Measurements from ENCODE around the gene QARS1. TPM values are rescaled to one million over a fixed set of nuclear protein-coding genes. Genes with fewer than 3 reads are reported as not detected.

The QARS1 gene
- total RNA-seq, 1 experiment from 2014 or later, result 312 TPM

GRCh38 chr3:49100046-49100615 is 4.4 kb downstream of the QARS1 start:
- no peak overlapping the region for H3K4me3 ChIP-seq (ENCODE audit: insufficient read depth, low read depth, low read length)
- DNase-seq, result no peak
- H3K36me3 ChIP-seq (replicated peaks; ENCODE audit: control insufficient read depth, insufficient read depth, low read length), result peaks cover 51% of the 10 kb centered on the region
- no peaks in the 10 kb centered on the region for H3K27me3 ChIP-seq (ENCODE audit: control insufficient read depth, insufficient read depth, low read length)

DNA sequence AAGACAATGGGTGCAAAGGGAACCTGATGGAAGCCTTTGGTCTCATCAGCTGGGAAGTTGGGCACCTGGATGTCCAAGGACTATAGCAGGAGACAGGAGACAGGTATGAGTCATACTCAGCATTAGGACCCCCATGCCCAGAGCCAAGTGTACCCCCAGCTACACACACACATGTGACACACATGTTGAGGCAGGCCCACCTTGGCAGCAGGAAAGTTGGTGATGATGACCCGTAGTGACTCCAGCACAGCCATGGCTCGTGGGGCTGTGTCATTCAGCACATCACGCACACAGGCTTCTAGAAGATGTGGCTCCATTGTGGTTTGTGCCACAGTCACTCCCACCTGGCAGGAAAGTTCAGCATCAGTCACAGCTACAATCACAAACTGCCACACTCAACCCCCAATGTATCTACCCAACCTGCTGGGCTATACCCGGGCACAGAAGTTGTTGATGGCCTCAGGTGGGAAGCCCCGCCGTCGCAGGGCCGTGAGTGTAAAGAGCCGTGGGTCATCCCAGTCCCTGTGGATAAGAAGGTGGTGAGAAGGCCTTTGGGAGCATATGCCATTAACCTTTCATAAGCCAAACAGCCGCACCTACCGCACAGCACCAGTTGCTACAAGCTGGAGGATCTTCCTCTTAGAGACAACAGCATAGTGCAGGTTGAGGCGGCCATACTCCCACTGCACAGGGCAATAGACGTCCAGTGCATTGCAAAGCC is 5.5 kb downstream of the QARS1 start:
- peaks cover 51% of the 10 kb centered on the region for H3K36me3 ChIP-seq (replicated peaks; ENCODE audit: control insufficient read depth, insufficient read depth, low read length)
- no peaks in the 10 kb centered on the region for H3K27me3 ChIP-seq (ENCODE audit: control insufficient read depth, insufficient read depth, low read length)
- DNase-seq, result no peak
- no peak overlapping the region for H3K4me3 ChIP-seq (ENCODE audit: insufficient read depth, low read depth, low read length)

DNA sequence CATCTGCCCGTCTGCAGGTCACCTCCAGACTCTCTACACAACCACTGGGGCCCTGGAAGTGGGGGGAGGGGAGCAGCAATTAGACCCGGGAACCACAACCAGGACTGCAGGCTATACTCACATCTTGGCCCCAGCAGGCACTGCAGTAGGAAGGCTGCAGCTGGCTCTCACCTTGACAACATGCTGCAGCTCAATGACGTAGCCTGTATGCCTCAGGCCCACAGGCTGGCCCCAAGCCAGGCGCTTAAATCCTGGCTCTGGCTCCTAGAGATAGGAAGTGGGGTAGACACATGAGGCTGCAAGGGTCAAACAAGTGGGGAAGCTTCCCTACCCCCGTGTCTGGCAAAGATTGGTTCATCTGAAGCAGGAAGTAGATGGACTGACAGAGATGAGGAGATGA is 6.1 kb downstream of the QARS1 start:
- no peaks in the 10 kb centered on the region for H3K27me3 ChIP-seq (ENCODE audit: control insufficient read depth, insufficient read depth, low read length)
- no peak for DNase-seq
- peaks cover 51% of the 10 kb centered on the region for H3K36me3 ChIP-seq (replicated peaks; ENCODE audit: control insufficient read depth, insufficient read depth, low read length)
- H3K4me3 ChIP-seq (ENCODE audit: insufficient read depth, low read depth, low read length), result no peak overlapping the region

DNA sequence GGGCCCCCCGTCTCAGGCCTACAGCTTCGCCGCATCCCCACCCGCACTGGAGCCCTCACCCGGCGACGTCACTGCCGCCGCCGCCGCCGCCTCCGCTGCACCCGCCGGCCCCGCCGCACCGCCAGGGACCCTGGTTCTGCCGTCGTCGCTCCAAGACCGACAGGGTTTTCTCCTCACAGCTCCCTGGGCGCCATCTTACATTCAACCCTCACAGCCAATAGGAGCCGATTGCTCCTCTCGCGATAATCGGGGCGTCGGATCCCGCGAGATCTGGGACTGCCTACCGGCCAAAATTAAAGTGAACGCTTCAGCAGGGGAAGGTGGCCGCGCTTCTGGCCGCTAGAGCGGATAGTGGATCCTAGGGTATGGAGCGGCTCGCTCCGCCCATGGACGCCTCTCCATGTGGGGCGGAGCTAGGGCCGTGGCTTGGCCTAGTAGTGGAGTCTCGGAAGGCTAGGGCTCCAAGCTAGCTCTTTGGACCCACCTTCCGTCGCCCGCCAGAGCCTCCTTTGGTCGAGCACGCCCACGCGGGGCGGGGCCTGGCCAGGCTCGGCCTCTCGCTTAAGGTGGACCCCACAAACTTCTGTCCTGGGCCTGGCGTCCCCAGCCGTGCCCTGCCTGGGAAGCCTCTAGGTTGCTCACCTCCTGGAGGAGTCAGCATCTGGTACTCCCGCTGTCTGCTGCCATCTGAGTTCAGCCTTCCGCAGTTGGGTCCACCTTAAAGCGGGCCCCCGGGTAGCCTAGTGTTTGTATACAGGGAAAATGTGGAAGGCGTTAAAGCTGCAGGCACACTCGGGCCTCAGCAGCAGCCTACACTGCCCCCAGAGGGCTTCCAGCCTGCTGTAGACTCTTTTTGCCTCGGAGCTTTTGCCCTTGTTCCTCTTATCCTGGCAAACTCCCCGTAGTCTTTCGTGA is 10.4 kb downstream of the QARS1 start, which contains the start of gene QRICH1:
TSS of gene QRICH1 (minus strand) at position 219 of the 915 bp plus-strand sequence. CDS start 17,054 bp downstream, outside the sequence.
- H3K36me3 ChIP-seq (replicated peaks; ENCODE audit: control insufficient read depth, insufficient read depth, low read length), result peaks cover 16% of the 10 kb centered on the region

DNA sequence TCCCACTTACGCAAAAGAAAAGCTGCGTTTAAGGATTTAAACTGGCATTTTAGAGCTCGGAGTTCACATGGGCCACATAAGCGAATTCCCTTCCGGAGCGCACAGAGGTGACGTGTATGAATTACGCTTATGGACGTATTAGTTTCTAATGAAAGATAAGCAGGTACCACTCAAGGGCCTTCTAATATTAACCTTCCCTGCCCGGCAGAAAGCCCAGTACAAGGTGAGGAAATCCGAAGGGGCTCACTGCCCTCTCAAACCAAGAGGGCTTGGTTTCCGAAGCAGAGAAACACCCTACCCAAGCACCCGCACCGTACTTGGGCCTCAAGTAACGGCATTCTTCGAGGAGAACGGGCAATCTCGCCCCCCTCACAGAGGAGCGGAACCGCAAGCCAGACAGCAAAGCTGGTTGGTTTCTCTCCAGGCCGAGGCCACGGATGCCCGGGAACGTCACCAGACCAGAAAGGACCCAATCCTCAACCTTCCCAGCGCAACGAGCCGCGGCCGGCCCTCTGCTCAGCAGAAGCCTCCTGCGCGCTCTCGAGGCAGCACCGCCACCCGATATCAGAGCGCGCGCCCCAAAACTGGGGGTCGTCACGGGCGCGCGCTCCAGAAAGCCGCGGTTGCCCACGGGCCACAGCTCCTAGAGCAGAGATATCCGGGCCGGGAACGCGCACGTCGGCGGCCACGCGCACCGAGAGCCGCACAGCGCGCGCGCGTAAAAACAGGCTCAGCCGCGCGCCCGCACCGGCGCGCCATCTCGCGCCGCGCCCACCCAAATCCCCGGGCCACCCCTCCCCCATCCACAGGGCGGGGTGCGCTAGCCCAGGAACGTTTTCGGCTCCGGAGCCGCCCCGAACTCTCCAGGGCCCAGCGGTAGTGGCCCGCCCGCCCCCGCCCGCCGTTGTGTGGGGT is 11.4 kb downstream of the QARS1 start:
- peak; percentile 97 for DNase-seq
- Histone ChIP-seq H3K27me3 (ENCODE audit: control insufficient read depth, insufficient read depth, low read length) (no peaks in the 10 kb centered on the region), H3K4me3 (ENCODE audit: insufficient read depth, low read depth, low read length) (peak overlapping the region; percentile 93), H3K36me3 (replicated peaks; ENCODE audit: control insufficient read depth, insufficient read depth, low read length) (peaks cover 8% of the 10 kb centered on the region)

More for the DNA sequence above, 10.4 kb downstream of the QARS1 start, which contains the start of gene QRICH1:
- DNase-seq, result peak; percentile 95
- no peaks in the 10 kb centered on the region for H3K27me3 ChIP-seq (ENCODE audit: control insufficient read depth, insufficient read depth, low read length)
- peak within 1 kb of the TSS; percentile 93 for H3K4me3 ChIP-seq (ENCODE audit: insufficient read depth, low read depth, low read length)

- DNase-seq, result no peak
- H3K36me3 ChIP-seq (replicated peaks; ENCODE audit: control insufficient read depth, insufficient read depth, low read length), result peaks cover 9% of the 10 kb centered on the region
- H3K4me3 ChIP-seq (ENCODE audit: insufficient read depth, low read depth, low read length), result no peak overlapping the region
- no peaks in the 10 kb centered on the region for H3K27me3 ChIP-seq (ENCODE audit: control insufficient read depth, insufficient read depth, low read length)
These were observed 23.1 kb downstream of the QARS1 start for GRCh38 chr3:49081429-49081828.

- H3K27me3 ChIP-seq (ENCODE audit: control insufficient read depth, insufficient read depth, low read length), result no peaks in the 10 kb centered on the region
- H3K4me3 ChIP-seq (ENCODE audit: insufficient read depth, low read depth, low read length), result no peak overlapping the region
- H3K36me3 ChIP-seq (replicated peaks; ENCODE audit: control insufficient read depth, insufficient read depth, low read length), result peaks cover 22% of the 10 kb centered on the region
- DNase-seq, result no peak
These were observed 25.3 kb downstream of the QARS1 start for GRCh38 chr3:49079270-49079669.

DNA sequence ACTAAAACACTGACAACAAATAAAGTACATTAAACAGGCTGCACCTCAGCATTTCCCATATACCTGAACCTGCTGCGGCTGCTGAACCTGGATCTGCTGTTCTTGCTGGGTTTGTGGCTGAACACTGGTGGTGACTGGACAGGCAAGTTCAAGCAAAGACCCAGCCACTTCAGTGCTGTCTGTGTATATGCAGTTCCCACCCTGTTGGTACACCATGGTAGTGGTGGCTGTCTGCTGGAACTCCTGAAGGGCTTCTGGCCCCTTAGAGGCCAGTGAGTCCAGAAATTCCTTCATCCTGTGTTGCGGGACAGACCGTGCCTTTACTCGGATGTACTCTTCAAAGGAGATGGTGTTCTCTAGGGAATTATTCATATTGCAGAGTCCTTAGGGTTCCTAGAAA is 27.9 kb downstream of the QARS1 start:
- no peak for DNase-seq
- no peak overlapping the region for H3K4me3 ChIP-seq (ENCODE audit: insufficient read depth, low read depth, low read length)
- peaks cover 24% of the 10 kb centered on the region for H3K36me3 ChIP-seq (replicated peaks; ENCODE audit: control insufficient read depth, insufficient read depth, low read length)
- H3K27me3 ChIP-seq (ENCODE audit: control insufficient read depth, insufficient read depth, low read length), result no peaks in the 10 kb centered on the region

DNA sequence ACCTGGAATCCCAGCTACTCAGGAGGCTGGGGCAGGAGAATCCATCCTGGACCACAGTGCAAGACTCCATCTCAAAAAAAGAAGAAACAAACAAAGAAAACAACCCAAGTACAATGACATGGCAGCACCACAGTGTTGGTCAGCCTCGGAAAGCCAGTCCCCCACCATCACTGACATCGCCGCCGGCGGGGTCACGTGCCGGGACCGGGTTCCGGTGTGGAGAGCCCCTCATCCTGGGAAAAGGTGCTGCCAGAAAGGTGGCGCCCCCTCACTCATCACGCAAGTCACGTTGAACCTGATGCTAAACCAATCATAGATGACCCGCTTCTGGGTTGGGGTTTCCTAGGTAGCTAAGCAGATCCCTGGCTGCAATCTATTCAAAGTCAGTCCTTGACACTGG is 28.4 kb downstream of the QARS1 start:
- H3K4me3 ChIP-seq (ENCODE audit: insufficient read depth, low read depth, low read length), result no peak overlapping the region
- H3K27me3 ChIP-seq (ENCODE audit: control insufficient read depth, insufficient read depth, low read length), result no peaks in the 10 kb centered on the region
- no peak for DNase-seq
- H3K36me3 ChIP-seq (replicated peaks; ENCODE audit: control insufficient read depth, insufficient read depth, low read length), result peaks cover 24% of the 10 kb centered on the region

DNA sequence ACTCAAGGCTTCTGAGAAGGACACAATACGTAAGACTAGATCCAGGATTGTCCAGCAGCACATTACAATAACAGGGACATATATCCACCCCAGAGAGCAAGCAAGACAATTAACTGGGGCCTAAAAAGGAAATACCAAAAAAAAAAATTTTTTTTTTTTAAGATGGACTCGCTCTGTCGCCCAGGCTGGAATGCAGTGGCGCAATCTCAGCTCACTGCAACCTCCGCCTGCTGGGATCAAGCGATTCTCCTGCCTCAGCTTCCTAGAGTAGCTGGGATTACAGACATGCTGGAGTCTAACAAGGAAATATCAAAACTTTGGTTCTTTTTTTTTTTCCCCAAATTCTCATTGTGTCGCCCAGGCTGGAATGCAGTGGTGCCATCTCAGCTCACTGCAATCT is 46.5 kb downstream of the QARS1 start:
- H3K27me3 ChIP-seq (ENCODE audit: control insufficient read depth, insufficient read depth, low read length), result no peaks in the 10 kb centered on the region
- no peak overlapping the region for H3K4me3 ChIP-seq (ENCODE audit: insufficient read depth, low read depth, low read length)
- H3K36me3 ChIP-seq (replicated peaks; ENCODE audit: control insufficient read depth, insufficient read depth, low read length), result peaks cover 26% of the 10 kb centered on the region
- DNase-seq, result no peak

- Histone ChIP-seq H3K4me3 (ENCODE audit: insufficient read depth, low read depth, low read length) (no peak overlapping the region), H3K36me3 (replicated peaks; ENCODE audit: control insufficient read depth, insufficient read depth, low read length) (peaks cover 26% of the 10 kb centered on the region), H3K27me3 (ENCODE audit: control insufficient read depth, insufficient read depth, low read length) (no peaks in the 10 kb centered on the region)
- DNase-seq, result no peak
These were observed 47.3 kb downstream of the QARS1 start for GRCh38 chr3:49057268-49057667.

DNA sequence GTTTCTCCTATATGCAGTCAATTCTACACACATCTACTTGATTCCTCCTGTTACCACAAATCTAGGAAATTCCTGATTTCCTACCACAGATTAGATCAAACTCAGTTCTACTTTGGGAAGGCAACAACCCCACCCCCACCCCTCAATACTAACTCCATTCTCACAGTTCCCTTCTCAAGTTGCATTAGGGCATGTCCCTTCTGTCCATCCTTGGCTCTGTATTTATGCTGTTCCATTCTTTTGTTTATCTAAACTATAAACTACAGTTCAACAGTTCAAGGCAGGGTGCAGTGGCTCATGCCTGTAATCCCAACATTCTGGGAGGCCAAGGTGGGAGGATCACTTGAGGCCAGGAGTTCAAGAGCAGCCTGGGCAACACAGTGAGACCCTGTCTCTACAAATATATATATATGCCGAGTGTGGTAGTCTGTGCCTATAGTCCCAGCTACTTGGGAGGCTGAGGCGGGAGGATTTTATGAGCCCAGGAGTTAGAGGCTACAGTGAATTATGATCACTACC is 50.2 kb downstream of the QARS1 start:
- DNase-seq, result no peak
- H3K36me3 ChIP-seq (replicated peaks; ENCODE audit: control insufficient read depth, insufficient read depth, low read length), result peaks cover 27% of the 10 kb centered on the region
- H3K27me3 ChIP-seq (ENCODE audit: control insufficient read depth, insufficient read depth, low read length), result no peaks in the 10 kb centered on the region
- H3K4me3 ChIP-seq (ENCODE audit: insufficient read depth, low read depth, low read length), result no peak overlapping the region

DNA sequence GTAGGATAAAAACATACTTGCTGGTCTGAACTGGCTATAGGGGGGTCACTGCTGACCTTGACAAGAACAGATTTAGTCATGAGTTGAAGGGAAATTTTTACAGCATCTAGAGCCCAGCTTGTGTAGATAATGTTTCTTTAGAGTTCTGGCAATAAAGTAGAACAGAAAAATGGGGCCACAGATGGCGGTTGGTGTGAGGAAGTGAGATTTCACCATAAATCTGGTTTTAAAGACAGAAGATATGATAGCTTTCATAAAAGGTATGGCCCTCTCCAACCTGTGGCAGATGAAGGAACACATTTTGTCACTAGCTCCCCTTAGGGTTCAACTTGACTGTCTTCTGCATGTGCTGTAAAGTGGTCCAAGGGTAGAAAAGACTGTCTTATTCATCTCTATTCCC is 51.0 kb downstream of the QARS1 start:
- no peak for DNase-seq
- Histone ChIP-seq H3K4me3 (ENCODE audit: insufficient read depth, low read depth, low read length) (no peak overlapping the region), H3K36me3 (replicated peaks; ENCODE audit: control insufficient read depth, insufficient read depth, low read length) (peaks cover 27% of the 10 kb centered on the region), H3K27me3 (ENCODE audit: control insufficient read depth, insufficient read depth, low read length) (no peaks in the 10 kb centered on the region)
